IPS-15b (cell line): ENCODE data around the gene C19orf47.
A peak's percentile ranks its signal among the peaks of the same experiment; 100 is the strongest.

Experiments used
- H3K27me3 ChIP-seq: one replicate; pipeline ENCODE4 v1.6.1; 2013; ENCODE audit warnings: low read length; ENCODE audit not compliant: control insufficient read depth, insufficient read depth
- H3K36me3 ChIP-seq: one replicate; pipeline ENCODE4 v1.6.1; 2013; ENCODE audit warnings: low read length; ENCODE audit not compliant: control insufficient read depth, insufficient read depth
- H3K4me1 ChIP-seq: one replicate; pipeline ENCODE4 v1.6.1; 2013; ENCODE audit warnings: mild to moderate bottlenecking, low read length; ENCODE audit not compliant: control insufficient read depth, insufficient read depth
- H3K4me3 ChIP-seq: one replicate; pipeline ENCODE4 v1.5.1; 2013; ENCODE audit warnings: low read depth, low read length
- H3K9ac ChIP-seq: one replicate; pipeline ENCODE4 v1.6.1; 2013; ENCODE audit warnings: low read depth, mild to moderate bottlenecking, low read length
- H3K9me3 ChIP-seq: one replicate; pipeline ENCODE4 v1.6.1; 2013; ENCODE audit warnings: mild to moderate bottlenecking, low read length; ENCODE audit not compliant: control insufficient read depth, insufficient read depth

Gene C19orf47

DNA sequence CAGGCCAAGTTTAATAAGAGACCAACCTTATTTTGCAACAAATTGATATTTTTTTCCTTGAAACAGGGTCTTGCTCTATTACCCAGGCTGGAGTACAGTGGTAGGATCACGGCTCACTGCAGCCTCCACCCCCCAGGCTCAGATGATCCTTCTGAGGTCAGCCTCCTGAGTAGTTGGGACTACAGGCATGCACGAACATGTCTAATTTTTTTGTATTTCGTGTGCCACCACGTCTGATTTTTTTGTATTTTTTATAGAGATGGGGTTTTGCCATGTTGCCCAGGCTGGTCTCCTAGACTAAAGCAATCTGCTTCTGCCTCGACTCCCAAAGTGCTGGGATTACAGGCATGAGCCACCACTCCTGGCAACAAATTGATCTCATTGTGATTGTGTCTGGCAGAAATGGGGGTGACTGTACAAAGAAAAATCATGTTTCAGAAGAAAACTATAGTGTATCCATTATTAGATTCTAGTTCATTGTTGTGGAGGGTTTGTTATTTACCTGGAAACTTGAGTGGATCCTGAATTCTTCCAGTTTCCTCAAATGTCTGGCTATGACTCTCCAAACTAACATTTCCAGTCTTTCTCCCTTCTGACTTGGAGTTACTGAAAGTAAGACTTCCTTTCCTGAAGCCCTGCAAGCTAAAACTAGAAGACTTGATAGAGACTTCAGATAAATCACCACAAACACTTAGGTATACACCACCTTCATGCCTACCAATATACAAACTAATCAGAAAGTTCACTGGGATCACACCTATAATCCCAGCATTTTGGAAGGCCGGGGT is 45.8 kb downstream of the C19orf47 start:
- H3K36me3 ChIP-seq, result no peaks in the 10 kb centered on the region
- H3K9ac ChIP-seq, result no peak overlapping the region
- H3K9me3 ChIP-seq, result no peaks in the 10 kb centered on the region
- no peaks in the 10 kb centered on the region for H3K27me3 ChIP-seq
- H3K4me3 ChIP-seq, result no peak overlapping the region
- no peaks in the 10 kb centered on the region for H3K4me1 ChIP-seq

DNA sequence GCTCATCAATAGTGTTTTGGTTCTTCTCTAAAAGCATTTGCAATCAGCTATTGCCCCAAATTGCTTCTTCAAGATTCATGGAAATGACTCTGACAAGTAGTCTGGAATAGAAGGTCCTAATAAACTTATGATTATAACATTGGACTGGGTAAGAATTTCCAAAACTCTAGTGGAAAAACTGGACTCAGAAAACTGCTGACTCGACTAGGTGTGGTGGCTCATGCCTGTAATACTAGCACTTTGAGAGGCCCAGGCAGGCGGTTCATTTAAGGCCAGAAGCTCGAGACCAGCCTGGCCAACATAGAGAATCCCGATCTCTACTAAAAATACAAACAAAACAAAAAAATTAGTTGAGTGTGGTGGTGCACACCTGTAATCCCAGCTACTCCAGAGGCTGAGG is 47.5 kb downstream of the C19orf47 start:
- Histone ChIP-seq H3K9me3 (no peaks in the 10 kb centered on the region), H3K4me3 (no peak overlapping the region), H3K9ac (no peak overlapping the region)

DNA sequence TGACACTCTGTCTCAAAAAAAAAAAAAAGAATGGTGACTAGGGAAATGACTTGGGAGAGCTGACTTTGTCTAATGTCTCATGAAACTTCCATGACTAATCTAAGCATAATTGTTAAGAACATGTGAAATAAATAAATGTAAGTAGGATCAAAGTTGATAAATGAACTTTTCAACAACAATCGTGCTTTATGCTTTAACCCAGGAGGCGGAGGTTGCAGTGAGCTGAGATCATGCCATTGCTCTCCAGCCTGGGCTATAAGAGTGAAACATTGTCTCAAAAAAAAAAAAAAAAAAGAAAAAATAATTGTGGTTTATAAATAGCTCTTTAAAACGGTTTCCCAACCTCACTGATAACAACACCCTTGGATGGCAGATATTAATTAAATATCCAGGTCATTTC is 50.2 kb downstream of the C19orf47 start:
- no peaks in the 10 kb centered on the region for H3K9me3 ChIP-seq
- H3K36me3 ChIP-seq, result no peaks in the 10 kb centered on the region
- H3K9ac ChIP-seq, result no peak overlapping the region
- no peak overlapping the region for H3K4me3 ChIP-seq
- no peaks in the 10 kb centered on the region for H3K27me3 ChIP-seq
- no peaks in the 10 kb centered on the region for H3K4me1 ChIP-seq

More for the DNA sequence above, 47.5 kb downstream of the C19orf47 start:
- H3K36me3 ChIP-seq, result no peaks in the 10 kb centered on the region
- no peaks in the 10 kb centered on the region for H3K4me1 ChIP-seq
- no peaks in the 10 kb centered on the region for H3K27me3 ChIP-seq

DNA sequence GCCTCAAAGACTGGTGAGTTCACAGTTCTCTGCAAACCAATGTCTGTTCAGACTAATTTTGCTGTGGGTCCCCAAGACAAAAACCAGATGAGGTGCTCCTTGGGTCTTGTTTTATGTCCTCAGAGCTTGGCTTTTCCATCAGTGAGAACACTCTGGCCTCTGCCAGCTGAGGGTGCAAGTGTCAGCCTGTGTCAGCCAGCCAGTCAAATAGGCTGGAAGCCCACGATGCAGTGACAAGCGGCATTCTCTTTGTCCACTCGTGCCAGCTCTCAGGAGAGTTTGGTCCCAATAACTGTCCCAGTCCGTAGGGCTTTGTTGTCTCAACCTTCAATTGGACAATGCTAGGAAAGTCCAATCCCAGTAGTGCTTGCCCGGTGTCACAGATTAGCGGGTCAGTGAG is 53.6 kb downstream of the C19orf47 start:
- no peaks in the 10 kb centered on the region for H3K27me3 ChIP-seq
- H3K4me1 ChIP-seq, result peaks cover 2% of the 10 kb centered on the region
- H3K9me3 ChIP-seq, result no peaks in the 10 kb centered on the region
- H3K4me3 ChIP-seq, result no peak overlapping the region
- H3K36me3 ChIP-seq, result no peaks in the 10 kb centered on the region
- H3K9ac ChIP-seq, result no peak overlapping the region

DNA sequence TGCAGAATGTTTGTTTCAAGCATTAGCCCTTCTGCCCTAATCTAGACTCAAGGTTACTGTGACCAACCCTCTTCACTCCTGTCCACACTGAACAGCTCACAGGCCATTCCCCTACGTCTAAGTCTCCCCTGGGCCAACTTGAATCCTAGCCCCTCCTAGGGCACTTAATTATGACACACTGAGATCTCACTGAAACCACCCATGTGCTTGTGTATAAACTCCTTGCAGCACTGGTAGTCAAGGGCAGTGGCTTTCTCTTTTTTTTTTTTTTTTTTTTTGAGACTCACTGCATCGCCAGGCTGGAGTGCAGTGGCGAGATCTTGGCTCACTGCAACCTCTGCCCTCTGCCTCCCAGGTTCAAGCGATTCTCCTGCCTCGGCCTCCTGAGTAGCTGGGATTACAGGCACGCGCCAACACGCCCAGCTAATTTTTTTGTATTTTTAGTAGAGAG is 61.2 kb downstream of the C19orf47 start:
- Histone ChIP-seq H3K27me3 (no peaks in the 10 kb centered on the region), H3K4me1 (peaks cover 6% of the 10 kb centered on the region), H3K36me3 (no peaks in the 10 kb centered on the region), H3K9ac (no peak overlapping the region), H3K9me3 (no peaks in the 10 kb centered on the region), H3K4me3 (no peak overlapping the region)

DNA sequence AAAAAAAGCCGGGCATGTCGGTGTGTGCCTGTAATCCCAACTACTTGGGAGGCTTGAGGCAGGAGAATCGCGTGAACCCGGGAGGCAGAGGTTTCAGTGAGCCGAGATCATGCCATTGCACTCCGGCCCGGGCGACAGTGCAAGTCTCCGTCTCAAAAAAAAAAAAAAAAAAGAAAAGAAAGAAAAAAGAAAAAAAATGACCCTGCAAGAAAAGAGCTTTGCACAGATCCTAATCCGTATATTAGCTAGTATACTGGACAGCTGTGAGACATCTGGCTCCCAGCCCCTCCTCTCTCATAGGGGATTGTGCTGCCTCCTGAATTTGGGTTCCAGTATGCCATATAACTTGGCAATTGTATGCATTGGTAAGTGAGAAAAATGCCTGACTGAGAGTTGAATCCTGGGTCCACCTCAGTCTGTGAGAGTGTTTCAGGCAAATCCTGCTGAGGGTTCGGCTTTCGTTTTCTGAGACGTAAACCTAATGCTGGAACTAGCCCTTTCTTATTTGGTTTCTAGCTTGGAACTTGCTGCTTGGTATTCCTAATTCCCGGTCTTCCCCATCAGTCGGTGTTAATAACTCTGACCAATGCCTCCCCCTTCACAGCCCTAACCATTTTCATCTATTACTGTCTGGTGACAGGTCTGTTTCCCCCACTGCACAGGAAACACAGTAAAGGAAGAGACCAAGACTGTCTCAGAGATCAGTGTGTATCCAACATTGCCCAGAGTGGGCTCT is 61.8 kb downstream of the C19orf47 start:
- H3K4me1 ChIP-seq, result peaks cover 6% of the 10 kb centered on the region
- no peaks in the 10 kb centered on the region for H3K36me3 ChIP-seq
- H3K9me3 ChIP-seq, result no peaks in the 10 kb centered on the region
- no peaks in the 10 kb centered on the region for H3K27me3 ChIP-seq
- H3K4me3 ChIP-seq, result peak overlapping the region; percentile 82
- H3K9ac ChIP-seq, result peak overlapping the region; percentile 84

DNA sequence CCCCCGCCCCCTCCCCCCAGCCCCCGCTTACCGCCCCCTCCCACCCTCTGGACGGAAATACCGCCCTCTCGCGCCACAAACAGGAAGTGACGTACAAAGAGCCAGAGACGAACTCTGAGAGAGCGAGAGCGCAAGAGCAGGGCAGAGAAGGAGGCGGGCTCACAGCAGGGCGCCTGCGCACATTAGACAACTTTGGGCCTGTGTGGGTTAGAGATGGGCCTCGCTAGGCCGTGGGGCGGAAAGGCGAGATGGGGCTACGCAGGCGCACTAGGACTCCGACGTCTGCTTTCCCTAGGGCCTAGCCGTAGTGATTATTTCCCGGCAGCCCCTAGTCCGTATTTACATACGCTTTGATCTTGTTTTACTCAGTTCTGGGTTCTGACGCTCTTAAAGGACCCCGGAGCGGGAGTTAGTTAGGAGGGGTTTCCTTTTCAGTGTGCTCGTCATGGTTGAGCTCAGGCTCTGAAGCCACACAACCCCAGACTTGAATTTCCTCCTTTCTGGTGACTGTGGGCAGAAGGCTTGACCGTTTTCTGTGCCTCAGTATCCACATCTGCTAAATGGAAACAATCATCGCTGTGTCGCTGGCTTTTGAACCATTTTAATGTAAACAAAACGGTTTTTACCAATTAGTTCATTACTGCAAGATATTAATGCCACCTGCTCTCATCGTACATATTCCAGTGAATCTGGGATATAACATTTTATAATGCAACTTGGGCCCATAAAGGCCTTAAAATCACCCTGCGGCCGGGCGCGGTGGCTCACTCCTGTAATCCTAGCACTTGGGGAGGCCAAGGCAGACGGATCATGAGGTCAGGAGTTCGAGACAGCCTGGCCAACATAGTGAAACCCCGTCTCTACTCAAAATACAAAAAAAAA is 62.6 kb downstream of the C19orf47 start:
- no peaks in the 10 kb centered on the region for H3K36me3 ChIP-seq
- peak overlapping the region; percentile 84 for H3K9ac ChIP-seq
- H3K9me3 ChIP-seq, result no peaks in the 10 kb centered on the region
- peak overlapping the region; percentile 82 for H3K4me3 ChIP-seq
- H3K27me3 ChIP-seq, result no peaks in the 10 kb centered on the region
- peaks cover 6% of the 10 kb centered on the region for H3K4me1 ChIP-seq

DNA sequence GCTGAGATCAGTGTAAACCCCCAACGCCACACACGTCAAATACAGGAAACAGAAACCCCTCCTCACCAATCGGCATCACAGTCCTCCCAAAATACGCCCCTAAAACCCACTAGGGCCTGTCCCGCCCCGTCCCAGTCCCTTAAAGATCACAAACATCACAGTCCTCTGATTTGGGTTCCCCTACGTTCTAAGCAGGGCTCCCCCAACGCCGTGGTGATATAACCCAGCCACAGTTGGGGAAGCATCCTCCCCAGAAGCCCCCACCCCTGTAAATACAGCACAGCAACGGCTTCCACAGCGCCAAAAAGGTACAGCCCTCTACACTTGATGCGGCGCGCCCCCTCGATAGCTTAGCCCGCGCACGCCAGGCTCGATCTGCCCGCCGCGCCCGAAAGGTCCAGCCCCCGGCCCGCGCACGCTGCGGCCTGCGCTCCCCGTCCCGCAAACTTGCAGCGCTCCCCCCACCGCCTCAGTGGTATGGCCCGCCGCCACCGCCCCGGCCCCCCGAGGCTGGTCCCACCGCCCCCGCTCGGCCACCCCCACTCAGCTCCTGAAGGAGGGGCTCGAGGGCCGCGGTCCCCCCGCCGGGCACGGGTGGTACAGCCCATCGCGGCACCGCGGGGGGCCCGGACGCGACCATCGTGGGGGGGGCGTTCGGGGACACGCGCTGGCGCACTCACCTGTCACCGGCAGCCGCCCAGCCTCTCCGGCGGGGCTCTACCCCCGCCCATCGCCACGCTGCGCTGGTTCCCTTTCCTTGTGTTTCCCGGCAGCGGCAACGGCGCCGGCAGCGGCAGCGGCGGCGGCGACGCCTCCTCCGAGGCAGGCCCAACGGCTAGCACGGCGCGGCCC is 63.5 kb downstream of the C19orf47 start, which contains the start of gene AKT2:
AKT2 (minus strand) TSS at position 845 of the 852 bp plus-strand sequence. CDS start 20,078 bp downstream, outside the sequence.
- H3K27me3 ChIP-seq, result no peaks in the 10 kb centered on the region
- no peaks in the 10 kb centered on the region for H3K9me3 ChIP-seq
- H3K9ac ChIP-seq, result peak within 1 kb of the TSS; percentile 98
- no peaks in the 10 kb centered on the region for H3K36me3 ChIP-seq
- H3K4me3 ChIP-seq, result peak within 1 kb of the TSS; percentile 96
- H3K4me1 ChIP-seq, result peaks cover 9% of the 10 kb centered on the region

DNA sequence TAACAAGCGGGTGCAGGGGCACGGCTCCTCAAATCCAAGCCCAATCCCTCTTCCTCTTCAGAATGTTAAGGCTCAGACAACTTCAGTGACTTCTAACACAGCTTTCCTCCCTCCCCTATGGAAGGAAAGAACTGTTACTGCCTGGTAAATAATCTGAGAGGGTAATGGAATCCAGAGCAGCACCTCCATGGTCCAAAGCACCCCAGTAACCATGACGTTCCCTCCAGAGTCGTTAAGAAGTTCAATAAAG is 64.0 kb downstream of the C19orf47 start:
- Histone ChIP-seq H3K4me3 (peak overlapping the region; percentile 96), H3K36me3 (no peaks in the 10 kb centered on the region), H3K9ac (peak overlapping the region; percentile 98), H3K4me1 (peaks cover 9% of the 10 kb centered on the region), H3K27me3 (no peaks in the 10 kb centered on the region), H3K9me3 (no peaks in the 10 kb centered on the region)

DNA sequence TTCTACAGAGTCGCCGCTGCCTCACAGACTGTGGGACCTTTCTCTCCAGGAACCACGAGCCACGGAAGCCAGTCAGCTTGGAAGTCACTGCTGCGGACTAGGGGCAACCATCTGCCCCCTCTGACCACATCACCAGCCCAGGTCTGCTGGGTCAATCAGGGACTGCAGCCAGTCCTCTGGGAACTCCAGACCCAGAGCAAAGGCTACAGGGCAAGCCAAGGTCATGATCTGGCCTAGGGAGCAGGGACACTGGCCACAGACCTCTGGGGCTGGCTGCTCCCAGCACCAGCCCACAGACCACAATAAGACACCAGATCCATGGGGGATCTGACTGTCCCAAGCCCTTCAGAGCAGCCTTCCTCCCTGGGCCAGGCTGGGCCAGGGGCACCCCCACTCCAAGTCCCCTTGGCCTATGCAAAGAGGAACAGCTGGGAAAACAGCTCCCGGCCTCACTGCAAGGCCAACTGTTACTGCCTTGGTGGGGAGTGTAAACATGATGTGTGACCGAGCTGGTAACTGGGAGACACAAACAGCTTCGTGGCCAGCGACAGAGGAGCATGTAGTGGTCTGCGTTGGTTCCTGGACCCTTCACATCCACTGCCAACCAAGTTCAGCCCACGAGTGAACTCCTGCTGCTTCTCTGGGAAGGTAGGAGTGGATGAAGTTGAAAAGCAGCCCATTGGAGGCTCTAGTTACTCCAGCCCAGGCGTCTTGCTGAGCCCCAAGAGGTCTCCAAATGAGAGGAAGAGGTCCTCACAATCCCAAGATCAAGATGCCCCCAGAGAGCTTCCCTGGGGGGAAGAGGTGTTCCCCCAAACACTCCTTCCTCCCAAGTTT is 64.6 kb downstream of the C19orf47 start:
- Histone ChIP-seq H3K36me3 (no peaks in the 10 kb centered on the region), H3K4me1 (peaks cover 9% of the 10 kb centered on the region), H3K4me3 (peak overlapping the region; percentile 96), H3K27me3 (no peaks in the 10 kb centered on the region), H3K9ac (peak overlapping the region; percentile 98), H3K9me3 (no peaks in the 10 kb centered on the region)
